ENCODE measurements around the gene NAA38. TPM values are rescaled to one million over a fixed set of nuclear protein-coding genes. Genes with fewer than 3 reads are reported as not detected.

Gene NAA38
- total RNA-seq, 1 experiment from 2014 or later = 46.3 TPM

DNA sequence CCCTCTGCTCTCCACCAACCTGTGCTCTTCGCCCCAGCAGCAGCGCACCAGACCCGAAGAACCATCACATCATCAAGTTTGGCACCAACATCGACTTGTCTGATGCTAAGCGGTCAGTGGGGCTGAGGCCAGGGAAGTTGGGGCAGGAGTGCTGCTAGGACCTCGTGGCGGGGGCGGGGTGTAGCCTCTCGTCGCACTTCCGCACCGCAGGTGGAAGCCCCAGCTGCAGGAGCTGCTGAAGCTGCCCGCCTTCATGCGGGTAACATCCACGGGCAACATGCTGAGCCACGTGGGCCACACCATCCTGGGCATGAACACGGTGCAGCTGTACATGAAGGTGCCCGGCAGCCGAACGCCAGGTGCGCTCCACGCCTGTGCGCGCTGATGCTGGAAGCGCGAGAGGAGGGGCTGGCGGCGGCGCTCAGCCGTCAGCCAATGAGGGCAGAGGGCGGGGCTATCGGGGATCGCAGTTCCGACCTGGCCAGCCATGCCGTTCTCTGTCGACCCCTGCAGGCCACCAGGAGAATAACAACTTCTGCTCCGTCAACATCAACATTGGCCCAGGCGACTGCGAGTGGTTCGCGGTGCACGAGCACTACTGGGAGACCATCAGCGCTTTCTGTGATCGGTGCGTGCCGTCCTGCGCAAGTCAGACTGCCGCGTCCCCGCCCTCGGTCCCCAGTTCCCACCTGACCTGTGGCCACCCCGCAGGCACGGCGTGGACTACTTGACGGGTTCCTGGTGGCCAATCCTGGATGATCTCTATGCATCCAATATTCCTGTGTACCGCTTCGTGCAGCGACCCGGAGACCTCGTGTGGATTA, 5.7 kb downstream of the NAA38 start (continued):
- TF ChIP-seq, protein P1, sequence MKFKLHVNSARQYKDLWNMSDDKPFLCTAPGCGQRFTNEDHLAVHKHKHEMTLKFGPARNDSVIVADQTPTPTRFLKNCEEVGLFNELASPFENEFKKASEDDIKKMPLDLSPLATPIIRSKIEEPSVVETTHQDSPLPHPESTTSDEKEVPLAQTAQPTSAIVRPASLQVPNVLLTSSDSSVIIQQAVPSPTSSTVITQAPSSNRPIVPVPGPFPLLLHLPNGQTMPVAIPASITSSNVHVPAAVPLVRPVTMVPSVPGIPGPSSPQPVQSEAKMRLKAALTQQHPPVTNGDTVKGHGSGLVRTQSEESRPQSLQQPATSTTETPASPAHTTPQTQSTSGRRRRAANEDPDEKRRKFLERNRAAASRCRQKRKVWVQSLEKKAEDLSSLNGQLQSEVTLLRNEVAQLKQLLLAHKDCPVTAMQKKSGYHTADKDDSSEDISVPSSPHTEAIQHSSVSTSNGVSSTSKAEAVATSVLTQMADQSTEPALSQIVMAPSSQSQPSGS (CRISPR knock-in tag; IDR thresholded peaks at IDR 0.05; ENCODE audit: borderline replicate concordance, low read depth) = no peak
- TF ChIP-seq IRF2 (CRISPR knock-in tag; IDR thresholded peaks at IDR 0.05; ENCODE audit: borderline replicate concordance, low read depth) (no peak), CREM (CRISPR knock-in tag; IDR thresholded peaks at IDR 0.05) (no peak), FOXP1 (CRISPR knock-in tag; IDR thresholded peaks at IDR 0.05; ENCODE audit: borderline replicate concordance) (peak; percentile 26; the same call in 1 of the 2 replicates), OVOL2 (CRISPR knock-in tag; IDR thresholded peaks at IDR 0.05; ENCODE audit: borderline replicate concordance) (no peak), RORB (CRISPR knock-in tag; IDR thresholded peaks at IDR 0.05) (no peak), FOXK1 (CRISPR knock-in tag; IDR thresholded peaks at IDR 0.05) (peak; percentile 85), ATF1 (CRISPR knock-in tag; IDR thresholded peaks at IDR 0.05) (no peak), ETV6 (CRISPR knock-in tag; IDR thresholded peaks at IDR 0.05) (peak; percentile 88), NR3C1 (CRISPR knock-in tag; conservative IDR thresholded peaks at IDR 0.05; ENCODE audit: low read depth) (no peak), MXD4 (CRISPR knock-in tag; IDR thresholded peaks at IDR 0.05; ENCODE audit: borderline replicate concordance) (no peak), SP1 (CRISPR knock-in tag; conservative IDR thresholded peaks at IDR 0.05) (peak; percentile 95), NFYB (CRISPR knock-in tag; conservative IDR thresholded peaks at IDR 0.05; ENCODE audit: low read depth) (peak; percentile 85)
- TF ChIP-seq, protein P2, sequence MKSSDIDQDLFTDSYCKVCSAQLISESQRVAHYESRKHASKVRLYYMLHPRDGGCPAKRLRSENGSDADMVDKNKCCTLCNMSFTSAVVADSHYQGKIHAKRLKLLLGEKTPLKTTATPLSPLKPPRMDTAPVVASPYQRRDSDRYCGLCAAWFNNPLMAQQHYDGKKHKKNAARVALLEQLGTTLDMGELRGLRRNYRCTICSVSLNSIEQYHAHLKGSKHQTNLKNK (CRISPR knock-in tag; IDR thresholded peaks at IDR 0.05) = no peak
- TF ChIP-seq, protein P3, sequence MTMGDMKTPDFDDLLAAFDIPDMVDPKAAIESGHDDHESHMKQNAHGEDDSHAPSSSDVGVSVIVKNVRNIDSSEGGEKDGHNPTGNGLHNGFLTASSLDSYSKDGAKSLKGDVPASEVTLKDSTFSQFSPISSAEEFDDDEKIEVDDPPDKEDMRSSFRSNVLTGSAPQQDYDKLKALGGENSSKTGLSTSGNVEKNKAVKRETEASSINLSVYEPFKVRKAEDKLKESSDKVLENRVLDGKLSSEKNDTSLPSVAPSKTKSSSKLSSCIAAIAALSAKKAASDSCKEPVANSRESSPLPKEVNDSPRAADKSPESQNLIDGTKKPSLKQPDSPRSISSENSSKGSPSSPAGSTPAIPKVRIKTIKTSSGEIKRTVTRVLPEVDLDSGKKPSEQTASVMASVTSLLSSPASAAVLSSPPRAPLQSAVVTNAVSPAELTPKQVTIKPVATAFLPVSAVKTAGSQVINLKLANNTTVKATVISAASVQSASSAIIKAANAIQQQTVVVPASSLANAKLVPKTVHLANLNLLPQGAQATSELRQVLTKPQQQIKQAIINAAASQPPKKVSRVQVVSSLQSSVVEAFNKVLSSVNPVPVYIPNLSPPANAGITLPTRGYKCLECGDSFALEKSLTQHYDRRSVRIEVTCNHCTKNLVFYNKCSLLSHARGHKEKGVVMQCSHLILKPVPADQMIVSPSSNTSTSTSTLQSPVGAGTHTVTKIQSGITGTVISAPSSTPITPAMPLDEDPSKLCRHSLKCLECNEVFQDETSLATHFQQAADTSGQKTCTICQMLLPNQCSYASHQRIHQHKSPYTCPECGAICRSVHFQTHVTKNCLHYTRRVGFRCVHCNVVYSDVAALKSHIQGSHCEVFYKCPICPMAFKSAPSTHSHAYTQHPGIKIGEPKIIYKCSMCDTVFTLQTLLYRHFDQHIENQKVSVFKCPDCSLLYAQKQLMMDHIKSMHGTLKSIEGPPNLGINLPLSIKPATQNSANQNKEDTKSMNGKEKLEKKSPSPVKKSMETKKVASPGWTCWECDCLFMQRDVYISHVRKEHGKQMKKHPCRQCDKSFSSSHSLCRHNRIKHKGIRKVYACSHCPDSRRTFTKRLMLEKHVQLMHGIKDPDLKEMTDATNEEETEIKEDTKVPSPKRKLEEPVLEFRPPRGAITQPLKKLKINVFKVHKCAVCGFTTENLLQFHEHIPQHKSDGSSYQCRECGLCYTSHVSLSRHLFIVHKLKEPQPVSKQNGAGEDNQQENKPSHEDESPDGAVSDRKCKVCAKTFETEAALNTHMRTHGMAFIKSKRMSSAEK (CRISPR knock-in tag; IDR thresholded peaks at IDR 0.05; ENCODE audit: borderline replicate concordance) = no peak
- TF ChIP-seq, protein P4, sequence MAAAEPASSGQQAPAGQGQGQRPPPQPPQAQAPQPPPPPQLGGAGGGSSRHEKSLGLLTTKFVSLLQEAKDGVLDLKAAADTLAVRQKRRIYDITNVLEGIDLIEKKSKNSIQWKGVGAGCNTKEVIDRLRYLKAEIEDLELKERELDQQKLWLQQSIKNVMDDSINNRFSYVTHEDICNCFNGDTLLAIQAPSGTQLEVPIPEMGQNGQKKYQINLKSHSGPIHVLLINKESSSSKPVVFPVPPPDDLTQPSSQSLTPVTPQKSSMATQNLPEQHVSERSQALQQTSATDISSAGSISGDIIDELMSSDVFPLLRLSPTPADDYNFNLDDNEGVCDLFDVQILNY (CRISPR knock-in tag; IDR thresholded peaks at IDR 0.05) = peak; percentile 71; the same call in 1 of the 2 replicates
- TF ChIP-seq, protein P5, sequence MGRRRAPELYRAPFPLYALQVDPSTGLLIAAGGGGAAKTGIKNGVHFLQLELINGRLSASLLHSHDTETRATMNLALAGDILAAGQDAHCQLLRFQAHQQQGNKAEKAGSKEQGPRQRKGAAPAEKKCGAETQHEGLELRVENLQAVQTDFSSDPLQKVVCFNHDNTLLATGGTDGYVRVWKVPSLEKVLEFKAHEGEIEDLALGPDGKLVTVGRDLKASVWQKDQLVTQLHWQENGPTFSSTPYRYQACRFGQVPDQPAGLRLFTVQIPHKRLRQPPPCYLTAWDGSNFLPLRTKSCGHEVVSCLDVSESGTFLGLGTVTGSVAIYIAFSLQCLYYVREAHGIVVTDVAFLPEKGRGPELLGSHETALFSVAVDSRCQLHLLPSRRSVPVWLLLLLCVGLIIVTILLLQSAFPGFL (CRISPR knock-in tag; IDR thresholded peaks at IDR 0.05; ENCODE audit: borderline replicate concordance) = no peak

Measured in WTC11 (cell line).